T-helper 1 cell treated with Interleukin-12 subunit alpha and Interleukin-12 subunit beta and Interleukin-4 antibody, amounts not matched to agents 30 μg/mL and 1 μg/mL, for 36 hours (primary cell): ENCODE measurements around the gene AACS.
"Not testable (repeated sequence)": the region's sequence is repeated elsewhere in the genome, so short reads cannot be mapped to it uniquely, and the experiment has no call there.

Experiments
- H3K27ac Mint-ChIP-seq: one replicate; pipeline ENCODE4 v1.8.0; 2021; ENCODE audit warnings: mild to moderate bottlenecking, mixed read lengths
- H3K27me3 Mint-ChIP-seq: one replicate; pipeline ENCODE4 v1.8.0; 2021; ENCODE audit warnings: low read depth, mixed read lengths
- H3K36me3 Mint-ChIP-seq: one replicate; pipeline ENCODE4 v1.8.0; 2021; ENCODE audit warnings: low read depth, mixed read lengths
- H3K4me1 Mint-ChIP-seq: one replicate; pipeline ENCODE4 v1.8.0; 2021; ENCODE audit warnings: low read depth, mixed read lengths
- H3K4me3 Mint-ChIP-seq: one replicate; pipeline ENCODE4 v1.8.0; 2021; ENCODE audit warnings: mild to moderate bottlenecking, moderate library complexity, mixed read lengths
- H3K9me3 Mint-ChIP-seq: one replicate; pipeline ENCODE4 v1.8.0; 2021; ENCODE audit warnings: mixed read lengths

Gene AACS

GRCh38 chr12:125033288-125033687 lies 31.9 kb upstream of the AACS start:
- H3K4me3 Mint-ChIP-seq, result no peak overlapping the region
- peaks cover 8% of the 10 kb centered on the region for H3K36me3 Mint-ChIP-seq
- H3K27me3 Mint-ChIP-seq, result no peaks in the 10 kb centered on the region
- H3K9me3 Mint-ChIP-seq, result peaks cover 10% of the 10 kb centered on the region
- no peaks in the 10 kb centered on the region for H3K4me1 Mint-ChIP-seq
- H3K27ac Mint-ChIP-seq, result no peak overlapping the region

GRCh38 chr12:125038976-125039625 lies 26.1 kb upstream of the AACS start:
- H3K4me1 Mint-ChIP-seq, result no peaks in the 10 kb centered on the region
- H3K4me3 Mint-ChIP-seq, result no peak overlapping the region
- H3K9me3 Mint-ChIP-seq, result peaks cover 10% of the 10 kb centered on the region
- H3K36me3 Mint-ChIP-seq, result peaks cover 4% of the 10 kb centered on the region
- no peak overlapping the region for H3K27ac Mint-ChIP-seq
- H3K27me3 Mint-ChIP-seq, result no peaks in the 10 kb centered on the region

GRCh38 chr12:125049093-125049458 lies 16.2 kb upstream of the AACS start:
- H3K27ac Mint-ChIP-seq, result peak overlapping the region; percentile 77

GRCh38 chr12:125050446-125050845 lies 14.8 kb upstream of the AACS start:
- Mint-ChIP-seq H3K4me1 (peaks cover 3% of the 10 kb centered on the region), H3K9me3 (no peaks in the 10 kb centered on the region), H3K36me3 (no peaks in the 10 kb centered on the region), H3K27ac (no peak overlapping the region), H3K27me3 (no peaks in the 10 kb centered on the region), H3K4me3 (peak overlapping the region; percentile 90)

More at GRCh38 chr12:125049093-125049458, 16.2 kb upstream of the AACS start:
- Mint-ChIP-seq H3K27me3 (no peaks in the 10 kb centered on the region), H3K4me3 (peak overlapping the region; percentile 90), H3K4me1 (peaks cover 3% of the 10 kb centered on the region), H3K9me3 (no peaks in the 10 kb centered on the region), H3K36me3 (no peaks in the 10 kb centered on the region)

GRCh38 chr12:125050868-125051267 lies 14.4 kb upstream of the AACS start:
- H3K4me3 Mint-ChIP-seq, result no peak overlapping the region

GRCh38 chr12:125053821-125054220 lies 11.4 kb upstream of the AACS start:
- H3K27me3 Mint-ChIP-seq, result peaks cover 4% of the 10 kb centered on the region
- no peaks in the 10 kb centered on the region for H3K36me3 Mint-ChIP-seq
- peaks cover 3% of the 10 kb centered on the region for H3K4me1 Mint-ChIP-seq
- H3K4me3 Mint-ChIP-seq, result no peak overlapping the region
- no peak overlapping the region for H3K27ac Mint-ChIP-seq
- no peaks in the 10 kb centered on the region for H3K9me3 Mint-ChIP-seq

More at GRCh38 chr12:125050868-125051267, 14.4 kb upstream of the AACS start:
- H3K27me3 Mint-ChIP-seq, result no peaks in the 10 kb centered on the region
- H3K9me3 Mint-ChIP-seq, result no peaks in the 10 kb centered on the region
- H3K27ac Mint-ChIP-seq, result no peak overlapping the region
- peaks cover 3% of the 10 kb centered on the region for H3K4me1 Mint-ChIP-seq
- no peaks in the 10 kb centered on the region for H3K36me3 Mint-ChIP-seq

GRCh38 chr12:125055591-125055990 lies 9.6 kb upstream of the AACS start:
- Mint-ChIP-seq H3K9me3 (no peaks in the 10 kb centered on the region), H3K27ac (no peak overlapping the region), H3K27me3 (peaks cover 11% of the 10 kb centered on the region), H3K4me3 (no peak overlapping the region), H3K4me1 (no peaks in the 10 kb centered on the region), H3K36me3 (no peaks in the 10 kb centered on the region)

GRCh38 chr12:125056306-125056705 lies 8.9 kb upstream of the AACS start:
- Mint-ChIP-seq H3K36me3 (no peaks in the 10 kb centered on the region), H3K27ac (no peak overlapping the region), H3K9me3 (no peaks in the 10 kb centered on the region), H3K27me3 (peaks cover 11% of the 10 kb centered on the region), H3K4me1 (no peaks in the 10 kb centered on the region), H3K4me3 (no peak overlapping the region)

- Mint-ChIP-seq H3K27ac (no peak overlapping the region), H3K36me3 (no peaks in the 10 kb centered on the region), H3K27me3 (peaks cover 16% of the 10 kb centered on the region), H3K9me3 (peaks cover 4% of the 10 kb centered on the region), H3K4me1 (no peaks in the 10 kb centered on the region), H3K4me3 (no peak overlapping the region)
These were observed 7.5 kb upstream of the AACS start for GRCh38 chr12:125057708-125058107.

- H3K4me3 Mint-ChIP-seq, result no peak overlapping the region
- peaks cover 27% of the 10 kb centered on the region for H3K27me3 Mint-ChIP-seq
- H3K36me3 Mint-ChIP-seq, result no peaks in the 10 kb centered on the region
- H3K27ac Mint-ChIP-seq, result no peak overlapping the region
- peaks cover 4% of the 10 kb centered on the region for H3K9me3 Mint-ChIP-seq
- peaks cover 5% of the 10 kb centered on the region for H3K4me1 Mint-ChIP-seq
These were observed 4.0 kb upstream of the AACS start for GRCh38 chr12:125061229-125061628.

GRCh38 chr12:125063522-125063921 lies 1.7 kb upstream of the AACS start:
- H3K9me3 Mint-ChIP-seq, H3K27ac Mint-ChIP-seq, H3K36me3 Mint-ChIP-seq, H3K4me3 Mint-ChIP-seq: not testable (repeated sequence)
- Mint-ChIP-seq H3K4me1 (peaks cover 13% of the 10 kb centered on the region), H3K27me3 (peaks cover 23% of the 10 kb centered on the region)

- Mint-ChIP-seq H3K36me3 (no peaks in the 10 kb centered on the region), H3K27ac (no peak overlapping the region), H3K4me3 (peak overlapping the region; percentile 73), H3K27me3 (peaks cover 21% of the 10 kb centered on the region), H3K4me1 (peaks cover 13% of the 10 kb centered on the region), H3K9me3 (peaks cover 4% of the 10 kb centered on the region)
These were observed 743 bp upstream of the AACS start for GRCh38 chr12:125064492-125064891.

- Mint-ChIP-seq H3K27me3 (peaks cover 15% of the 10 kb centered on the region), H3K36me3 (no peaks in the 10 kb centered on the region), H3K9me3 (peaks cover 4% of the 10 kb centered on the region), H3K4me3 (peak overlapping the region; percentile 73), H3K4me1 (peaks cover 13% of the 10 kb centered on the region), H3K27ac (peak overlapping the region; percentile 26)
These were observed 810 bp downstream of the AACS start for GRCh38 chr12:125065919-125066570.

GRCh38 chr12:125068391-125068790 lies 3.2 kb downstream of the AACS start:
- H3K27me3 Mint-ChIP-seq, result peaks cover 4% of the 10 kb centered on the region
- H3K27ac Mint-ChIP-seq, result no peak overlapping the region

GRCh38 chr12:125069616-125070015 lies 4.4 kb downstream of the AACS start:
- peaks cover 4% of the 10 kb centered on the region for H3K36me3 Mint-ChIP-seq
- peaks cover 13% of the 10 kb centered on the region for H3K4me1 Mint-ChIP-seq
- no peak overlapping the region for H3K4me3 Mint-ChIP-seq
- H3K27me3 Mint-ChIP-seq, result no peaks in the 10 kb centered on the region
- no peak overlapping the region for H3K27ac Mint-ChIP-seq
- no peaks in the 10 kb centered on the region for H3K9me3 Mint-ChIP-seq

More at GRCh38 chr12:125068391-125068790, 3.2 kb downstream of the AACS start:
- Mint-ChIP-seq H3K36me3 (no peaks in the 10 kb centered on the region), H3K9me3 (no peaks in the 10 kb centered on the region), H3K4me1 (peaks cover 13% of the 10 kb centered on the region), H3K4me3 (peak overlapping the region; percentile 42)
